AG09319 (cell line): ENCODE results near the gene KLHDC10.
"Not testable (repeated sequence)": the region's sequence is repeated elsewhere in the genome, so short reads cannot be mapped to it uniquely, and the experiment has no call there.

Source experiments
- DNase-seq: peaks from one replicate; pipeline ENCODE4 v3.0.0-alpha.2; 2010; ENCODE audit warnings: low read depth; ENCODE audit errors: extremely low read depth
- TF ChIP-seq, protein P1 (sequence below): IDR thresholded peaks from 2 replicates; pipeline ENCODE4 v1.5.1; 2011; ENCODE audit warnings: low read depth, mild to moderate bottlenecking, inconsistent platforms, low read length, moderate library complexity

KLHDC10 gene

DNA sequence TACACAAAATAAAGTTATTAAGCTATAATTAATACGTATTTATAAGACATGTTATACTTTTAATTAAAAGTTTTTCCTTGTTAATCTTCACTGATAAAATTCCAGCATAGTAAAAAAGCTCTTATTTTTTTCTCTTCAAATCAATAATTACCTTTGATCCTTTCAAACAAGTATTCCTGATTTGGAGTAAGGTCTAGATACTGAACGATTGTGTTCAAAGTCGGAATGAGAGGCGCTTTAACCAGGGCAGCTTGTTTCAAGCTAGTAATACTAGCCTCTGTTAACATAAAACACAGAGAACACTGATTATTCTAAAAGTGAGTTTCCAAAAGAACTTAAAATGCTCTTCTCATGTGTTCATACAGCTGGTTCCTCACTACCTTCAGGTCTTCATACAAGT lies 107.9 kb downstream of the KLHDC10 start:
- TF ChIP-seq, protein P1, sequence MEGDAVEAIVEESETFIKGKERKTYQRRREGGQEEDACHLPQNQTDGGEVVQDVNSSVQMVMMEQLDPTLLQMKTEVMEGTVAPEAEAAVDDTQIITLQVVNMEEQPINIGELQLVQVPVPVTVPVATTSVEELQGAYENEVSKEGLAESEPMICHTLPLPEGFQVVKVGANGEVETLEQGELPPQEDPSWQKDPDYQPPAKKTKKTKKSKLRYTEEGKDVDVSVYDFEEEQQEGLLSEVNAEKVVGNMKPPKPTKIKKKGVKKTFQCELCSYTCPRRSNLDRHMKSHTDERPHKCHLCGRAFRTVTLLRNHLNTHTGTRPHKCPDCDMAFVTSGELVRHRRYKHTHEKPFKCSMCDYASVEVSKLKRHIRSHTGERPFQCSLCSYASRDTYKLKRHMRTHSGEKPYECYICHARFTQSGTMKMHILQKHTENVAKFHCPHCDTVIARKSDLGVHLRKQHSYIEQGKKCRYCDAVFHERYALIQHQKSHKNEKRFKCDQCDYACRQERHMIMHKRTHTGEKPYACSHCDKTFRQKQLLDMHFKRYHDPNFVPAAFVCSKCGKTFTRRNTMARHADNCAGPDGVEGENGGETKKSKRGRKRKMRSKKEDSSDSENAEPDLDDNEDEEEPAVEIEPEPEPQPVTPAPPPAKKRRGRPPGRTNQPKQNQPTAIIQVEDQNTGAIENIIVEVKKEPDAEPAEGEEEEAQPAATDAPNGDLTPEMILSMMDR: no peak
- DNase-seq: no peak

DNA sequence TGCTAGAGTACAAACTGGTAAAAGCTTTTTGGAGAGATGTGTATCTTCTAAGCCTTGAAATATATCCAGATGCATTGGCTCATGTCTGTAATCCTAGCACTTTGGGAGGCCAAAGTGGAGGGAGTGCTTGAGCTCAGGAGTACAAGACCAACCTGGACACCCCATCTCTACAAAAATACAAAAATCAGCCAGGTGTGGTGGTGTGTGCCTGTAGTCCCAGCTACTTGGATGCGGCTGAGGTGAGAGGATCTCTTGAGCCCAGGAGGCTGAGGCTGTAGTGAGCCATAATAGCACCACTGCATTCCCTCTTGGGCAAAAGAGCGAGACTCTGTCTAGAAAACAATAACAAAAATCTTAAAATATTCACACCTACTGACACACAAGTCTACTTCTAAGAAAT lies 109.3 kb downstream of the KLHDC10 start:
- no peak for DNase-seq
- TF ChIP-seq, protein P1: no peak

DNA sequence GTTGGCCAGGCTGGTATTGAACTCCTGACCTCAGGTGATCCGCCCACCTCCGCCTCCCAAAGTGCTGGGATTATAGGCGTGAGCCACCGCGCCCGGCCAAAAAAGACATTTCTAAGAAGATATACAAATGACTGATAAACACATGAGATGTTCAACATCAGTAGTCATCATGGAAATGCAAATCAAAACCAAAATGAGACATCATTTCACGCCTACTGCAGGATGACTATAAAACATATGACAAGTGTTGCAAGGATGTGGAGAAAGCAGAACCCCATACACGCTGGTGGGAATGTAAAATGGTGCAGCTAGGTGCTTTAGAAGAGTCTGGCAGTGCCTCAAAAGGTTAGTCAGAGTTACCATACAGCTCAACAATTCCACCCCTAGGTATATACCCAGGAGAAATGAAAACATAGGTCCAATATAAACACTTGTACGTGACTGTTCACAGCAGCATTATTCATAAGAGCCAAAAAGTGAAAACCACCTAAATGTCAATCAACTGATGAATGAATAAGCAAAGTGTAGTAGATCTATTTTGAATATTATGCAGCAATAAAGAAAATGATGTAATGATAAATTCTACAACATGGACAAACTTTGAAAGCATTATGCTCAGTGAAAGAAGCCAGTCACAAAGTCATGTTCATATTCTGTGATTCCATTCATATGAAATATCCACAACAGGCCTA lies 110.4 kb downstream of the KLHDC10 start:
- TF ChIP-seq, protein P1: no peak

DNA sequence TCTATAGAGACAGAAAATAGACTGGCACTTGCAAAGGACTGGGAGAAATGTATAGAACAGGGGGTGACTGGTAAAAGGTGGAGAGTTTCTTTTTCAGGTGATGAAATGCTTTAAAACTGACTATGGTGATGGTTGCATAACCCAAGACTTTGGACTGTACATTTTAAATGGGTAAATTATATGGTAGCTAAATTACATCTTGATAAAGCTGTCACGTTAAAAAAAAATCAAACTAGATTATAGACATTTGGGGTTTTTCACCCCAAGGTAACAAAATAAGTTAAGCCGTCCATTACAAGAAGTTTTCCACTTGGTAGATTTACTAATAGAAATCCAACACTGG lies 110.9 kb downstream of the KLHDC10 start:
- DNase-seq: no peak
- TF ChIP-seq, protein P1: no peak

More for the DNA sequence above, 110.4 kb downstream of the KLHDC10 start:
- no peak for DNase-seq

DNA sequence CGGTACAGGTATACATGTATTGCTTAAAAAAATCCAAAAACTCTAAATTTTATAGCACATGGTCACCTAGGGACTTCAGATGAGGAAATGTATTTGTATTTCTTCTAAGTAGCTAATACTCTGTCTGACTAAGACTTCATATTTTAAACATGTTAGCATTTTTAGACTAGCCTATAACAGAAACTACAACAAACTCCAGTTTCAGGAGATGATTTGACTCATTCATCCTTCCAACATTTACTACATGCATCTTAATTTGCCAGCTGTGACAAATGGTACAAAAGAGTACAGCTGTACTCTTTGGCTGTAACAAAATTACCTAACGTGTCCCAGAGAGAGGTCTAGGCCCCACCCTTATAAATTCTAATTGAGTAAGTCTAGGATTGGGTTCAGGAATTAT lies 112.7 kb downstream of the KLHDC10 start:
- DNase-seq: no peak
- TF ChIP-seq, protein P1: no peak

DNA sequence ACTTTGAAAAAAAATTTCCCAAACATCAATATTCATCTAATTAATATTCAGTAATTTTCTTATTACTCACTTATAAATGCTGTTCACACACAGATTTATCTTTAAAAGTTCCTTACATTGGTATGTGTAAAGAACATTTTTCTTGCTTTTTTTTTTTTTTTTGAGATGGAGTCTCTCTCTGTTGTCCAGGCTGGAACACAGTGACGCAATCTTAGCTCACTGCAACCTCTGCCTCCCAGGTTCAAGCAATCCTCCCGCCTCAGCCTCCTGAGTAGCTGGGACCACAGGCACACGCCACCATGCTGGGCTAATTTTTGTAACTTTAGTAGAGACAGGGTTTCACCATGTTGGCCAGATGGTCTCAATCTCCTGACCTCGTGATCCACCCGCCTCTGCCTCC lies 114.0 kb downstream of the KLHDC10 start:
- DNase-seq: not testable (repeated sequence)
